Measurements from ENCODE around the gene PTPRG.

PTPRG gene

DNA sequence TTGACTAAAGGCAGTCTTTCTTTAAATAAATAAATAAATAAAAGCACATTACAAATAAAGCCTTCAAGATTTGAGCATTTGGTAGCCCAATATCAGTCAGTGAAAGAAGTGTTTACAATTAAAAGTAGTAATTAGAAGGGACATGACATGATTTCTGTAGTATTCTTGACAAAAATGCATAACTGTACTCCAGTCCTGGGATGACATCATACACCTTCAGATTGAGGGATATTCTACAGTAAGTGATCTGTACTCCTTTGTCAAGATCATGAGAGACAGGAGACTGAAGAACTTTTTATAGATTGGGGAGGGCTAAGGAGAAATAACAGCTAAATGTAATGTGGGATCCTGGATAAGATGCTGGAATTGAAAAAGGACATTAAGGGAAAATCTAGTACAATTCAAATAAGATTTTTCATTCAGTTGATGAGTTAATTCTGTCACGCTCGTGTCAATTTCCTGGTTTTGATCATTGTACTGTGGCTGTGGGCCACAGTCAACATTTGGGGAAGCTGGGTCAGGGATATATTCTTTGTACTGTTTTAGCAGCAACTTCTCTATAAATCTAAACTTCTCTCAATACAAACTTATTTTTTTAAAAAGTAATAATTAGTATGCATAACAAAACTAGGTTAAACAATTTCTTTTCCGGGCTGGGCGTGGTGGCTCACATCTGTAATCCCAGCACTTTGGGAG is 314.8 kb downstream of the PTPRG start:
- DNase-seq, result no peak

DNA sequence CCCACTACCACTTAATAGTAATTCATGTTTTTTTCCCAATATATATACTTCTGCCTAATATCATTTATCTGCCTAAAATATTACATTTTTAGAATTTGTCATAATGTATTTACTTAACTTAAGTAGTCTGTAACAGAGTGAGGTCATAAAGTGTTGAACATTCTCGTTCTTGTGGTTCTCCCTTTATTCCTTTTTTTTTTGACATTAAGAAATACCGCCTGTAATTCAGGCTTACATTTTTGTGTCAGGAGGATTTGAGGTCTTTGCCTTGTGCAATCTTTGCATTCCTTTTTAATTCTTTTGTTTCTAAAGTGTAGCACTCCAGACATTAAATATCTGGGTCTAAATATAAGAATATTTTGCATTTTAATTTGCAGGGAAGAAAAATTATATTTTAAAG is 315.4 kb downstream of the PTPRG start:
- DNase-seq, result no peak

DNA sequence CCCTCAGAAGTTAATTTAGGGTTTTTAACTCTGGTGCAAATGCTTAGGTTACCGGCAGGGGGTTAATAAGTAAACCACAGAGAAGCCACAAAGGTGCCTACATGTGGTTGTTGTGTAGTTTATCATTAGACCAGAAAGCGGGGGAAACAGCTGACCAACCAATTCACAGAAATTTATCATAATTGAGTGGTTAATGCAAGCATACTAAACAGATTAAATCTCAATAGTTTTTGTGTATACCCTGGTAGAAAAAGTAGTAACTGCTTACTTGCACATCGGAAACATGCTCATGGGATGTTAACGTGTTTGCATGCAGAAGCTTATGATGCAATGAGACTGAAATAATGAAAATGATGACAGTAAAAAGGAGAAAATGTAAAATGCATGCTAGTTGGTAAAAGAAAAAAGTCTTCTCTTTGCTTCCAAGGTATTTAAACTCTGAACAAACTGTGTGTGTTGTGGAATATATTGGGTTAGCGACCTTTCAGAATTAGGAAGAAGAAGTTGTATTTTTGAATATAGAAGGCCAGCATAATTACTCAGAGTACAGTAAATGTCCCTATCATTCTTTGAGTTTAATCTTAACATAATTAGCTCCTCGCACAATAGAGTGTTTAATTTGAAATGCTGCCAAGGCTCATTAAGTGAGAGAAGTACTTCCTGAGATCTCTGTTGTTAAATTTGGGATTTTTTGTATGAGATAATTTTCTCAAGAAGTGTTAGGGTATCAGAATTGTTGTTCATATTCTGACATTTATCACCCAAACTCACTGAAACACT is 316.2 kb downstream of the PTPRG start:
- DNase-seq, result peak; percentile 12

DNA sequence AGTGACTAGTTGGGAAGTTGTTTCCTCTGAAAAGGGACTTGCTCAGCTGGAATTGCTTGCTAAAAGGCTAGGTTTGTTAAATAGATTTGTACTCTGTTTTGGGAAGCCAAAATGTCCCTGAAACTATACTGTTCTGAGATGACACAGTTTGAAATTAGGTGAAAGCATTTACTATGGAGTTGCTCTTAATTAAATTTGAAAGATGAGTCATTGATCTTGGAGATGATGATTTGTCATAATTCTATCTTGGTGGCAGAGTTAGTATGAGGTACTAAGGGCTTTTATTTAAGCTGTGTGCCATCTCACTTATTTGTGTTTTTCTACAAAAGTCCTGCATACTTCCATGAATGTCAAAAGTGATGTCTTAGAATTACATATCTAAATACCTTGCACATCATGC is 320.9 kb downstream of the PTPRG start:
- DNase-seq, result no peak

DNA sequence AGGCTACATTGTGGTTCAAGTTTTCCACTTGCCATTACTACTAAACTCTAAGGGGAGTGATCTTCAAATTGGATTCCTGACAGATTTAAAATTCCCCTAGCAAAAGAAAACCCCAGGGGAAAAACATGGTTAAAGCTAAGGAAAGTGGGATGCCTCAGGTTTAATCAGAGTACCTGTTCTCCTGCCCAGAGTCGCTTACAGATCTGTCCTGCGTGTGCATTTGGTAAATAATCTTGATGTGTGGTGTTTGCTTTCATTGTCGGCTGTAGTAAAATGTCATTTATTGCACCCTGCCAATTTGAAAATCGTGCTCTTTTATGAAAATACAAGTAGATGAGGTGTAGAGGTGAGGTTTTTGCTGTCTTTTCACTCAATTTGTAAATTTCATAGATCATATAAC is 323.4 kb downstream of the PTPRG start:
- no peak for DNase-seq

DNA sequence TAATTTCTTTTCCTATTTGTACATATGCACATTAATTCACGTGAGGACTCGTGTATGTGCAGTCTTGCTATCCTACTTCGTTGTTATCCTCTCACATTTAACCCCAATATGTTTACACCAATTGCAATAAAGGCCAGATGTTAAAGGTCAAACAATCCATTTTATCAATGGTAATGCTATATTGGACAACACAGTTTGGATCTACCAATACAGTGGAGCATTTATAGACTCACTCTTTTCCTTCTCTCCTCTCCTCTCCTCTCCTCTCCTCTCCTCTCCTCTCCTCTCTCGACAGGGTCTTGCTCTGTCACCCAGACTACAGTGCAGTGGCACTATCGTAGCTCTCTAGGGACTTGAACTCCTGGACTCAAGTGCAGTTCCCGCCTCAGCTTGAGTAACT is 324.0 kb downstream of the PTPRG start:
- no peak for DNase-seq

DNA sequence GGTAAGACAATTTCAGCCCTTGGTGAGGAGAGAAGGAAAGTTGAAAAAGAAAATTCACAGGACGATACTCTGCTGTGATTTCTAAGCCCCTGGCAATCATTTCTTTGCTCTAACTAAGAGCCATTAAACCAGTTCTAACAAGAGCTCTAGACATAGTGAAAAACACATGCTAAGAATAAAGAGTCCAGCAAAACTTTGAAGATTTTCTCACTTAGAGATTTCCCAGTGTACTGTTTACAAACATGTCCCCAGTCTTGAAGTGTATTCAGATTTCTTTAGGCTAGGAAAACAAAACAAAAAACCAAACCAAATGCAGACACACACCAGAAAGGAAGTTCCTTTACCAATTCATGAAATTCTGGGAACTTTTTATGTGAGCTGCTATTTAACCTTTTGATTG is 325.8 kb downstream of the PTPRG start:
- no peak for DNase-seq

DNA sequence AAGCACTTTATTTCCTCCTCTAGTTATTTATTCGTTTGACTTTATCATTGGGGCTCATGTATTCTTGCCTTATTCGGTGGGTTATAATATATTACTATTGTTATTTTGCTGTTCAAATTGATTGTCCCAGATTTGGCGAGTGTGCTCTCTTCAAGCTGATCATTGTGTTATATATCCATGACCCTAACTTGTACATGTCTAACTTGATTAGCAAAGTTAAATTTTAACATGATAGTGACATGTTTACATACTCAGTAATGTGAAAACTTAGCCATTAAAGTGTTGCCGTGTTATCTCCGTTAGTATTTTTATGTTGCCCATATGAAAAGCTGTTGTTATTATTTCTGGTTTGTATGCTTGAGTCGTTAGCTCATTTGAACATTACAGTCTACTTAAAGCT is 327.9 kb downstream of the PTPRG start:
- no peak for DNase-seq

DNA sequence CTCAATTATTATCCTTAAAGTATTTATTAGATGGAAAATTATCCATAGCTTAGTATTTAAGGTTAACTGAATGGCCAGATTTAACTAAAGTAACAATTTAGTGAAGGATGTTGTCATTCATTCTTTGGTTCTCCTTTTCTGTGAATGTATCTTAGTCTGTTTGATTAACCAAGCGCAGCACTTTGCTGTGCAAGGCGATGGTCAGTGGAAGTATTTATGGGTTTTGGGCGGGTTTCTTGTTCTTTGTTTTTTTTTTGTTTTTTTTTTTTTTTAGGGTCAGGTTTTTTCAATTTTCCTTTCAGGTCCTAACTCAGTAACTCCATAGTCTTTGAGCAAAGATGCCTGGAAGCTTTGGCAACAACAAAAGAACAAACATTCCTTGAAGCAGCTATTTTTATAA is 328.8 kb downstream of the PTPRG start:
- DNase-seq, result no peak

DNA sequence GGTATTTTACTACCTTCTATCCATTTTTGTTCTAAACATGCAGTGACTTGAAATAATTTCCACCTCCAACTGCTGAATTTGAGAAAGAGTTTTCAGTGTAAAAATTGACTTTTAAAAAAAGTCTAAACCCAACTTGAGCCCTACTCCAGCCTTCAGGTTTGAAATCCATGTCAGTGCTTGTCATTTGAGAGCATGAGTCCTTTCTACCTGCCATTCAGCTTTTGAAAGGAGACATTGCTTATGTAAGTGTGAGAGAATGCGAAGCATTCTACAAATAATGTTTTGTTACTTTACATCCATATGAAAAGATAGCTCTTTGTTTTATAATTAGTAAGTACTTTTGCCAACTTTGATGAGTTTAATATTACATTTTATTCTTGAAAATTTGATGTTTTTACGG is 329.2 kb downstream of the PTPRG start:
- no peak for DNase-seq

DNA sequence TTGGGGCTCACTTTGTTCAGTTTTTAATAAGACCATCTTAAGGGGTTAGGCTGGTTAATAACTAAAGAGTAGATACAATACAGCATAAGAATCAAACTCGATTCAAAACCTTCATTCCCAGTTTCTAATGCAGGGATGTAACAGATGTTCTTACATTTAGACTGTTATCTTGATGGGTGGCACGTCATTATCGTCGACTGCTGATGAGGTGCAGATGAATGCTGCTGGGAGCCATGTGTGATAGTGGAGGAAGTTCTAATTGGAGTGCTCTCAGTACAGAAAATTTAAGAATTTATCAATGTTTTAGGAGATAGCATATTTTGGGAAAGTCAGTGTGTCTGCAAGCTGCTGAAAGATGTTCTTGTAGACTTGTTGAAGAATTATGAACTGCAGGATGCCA is 331.5 kb downstream of the PTPRG start:
- no peak for DNase-seq

DNA sequence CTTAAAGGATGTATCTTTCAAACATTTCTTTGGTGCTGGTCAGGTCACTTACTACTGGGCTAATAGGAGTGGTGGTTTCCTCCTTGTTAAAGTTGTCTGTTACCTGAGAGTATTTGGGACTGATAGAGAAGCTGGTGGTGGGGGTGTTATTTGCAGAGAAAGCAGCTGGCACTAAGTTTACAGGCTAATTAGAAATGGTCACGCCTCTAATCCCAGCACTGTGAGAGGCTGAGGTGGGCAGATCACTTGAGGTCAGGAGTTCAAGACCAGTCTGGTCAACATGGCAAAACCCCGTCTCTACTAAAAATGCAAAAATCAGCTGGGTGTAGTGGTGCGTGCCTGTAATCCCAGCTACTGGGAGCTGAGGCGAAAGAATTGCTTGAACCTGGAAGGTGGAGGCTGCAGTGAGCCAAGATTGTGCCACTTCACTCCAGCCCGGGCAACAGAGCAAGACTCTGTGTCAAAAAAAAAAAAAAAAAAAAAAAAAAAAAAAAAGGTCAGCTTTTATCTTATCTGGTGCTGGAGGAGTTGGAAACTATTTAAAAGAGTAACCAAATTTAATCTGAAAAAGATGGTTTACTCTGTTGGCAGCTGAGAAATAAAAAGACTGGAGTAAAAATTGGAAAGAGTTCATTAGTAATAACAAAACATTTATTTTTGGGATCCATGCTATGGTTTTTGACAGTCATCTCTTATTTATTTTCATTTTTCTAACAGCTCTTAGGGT is 332.6 kb downstream of the PTPRG start:
- no peak for DNase-seq

DNA sequence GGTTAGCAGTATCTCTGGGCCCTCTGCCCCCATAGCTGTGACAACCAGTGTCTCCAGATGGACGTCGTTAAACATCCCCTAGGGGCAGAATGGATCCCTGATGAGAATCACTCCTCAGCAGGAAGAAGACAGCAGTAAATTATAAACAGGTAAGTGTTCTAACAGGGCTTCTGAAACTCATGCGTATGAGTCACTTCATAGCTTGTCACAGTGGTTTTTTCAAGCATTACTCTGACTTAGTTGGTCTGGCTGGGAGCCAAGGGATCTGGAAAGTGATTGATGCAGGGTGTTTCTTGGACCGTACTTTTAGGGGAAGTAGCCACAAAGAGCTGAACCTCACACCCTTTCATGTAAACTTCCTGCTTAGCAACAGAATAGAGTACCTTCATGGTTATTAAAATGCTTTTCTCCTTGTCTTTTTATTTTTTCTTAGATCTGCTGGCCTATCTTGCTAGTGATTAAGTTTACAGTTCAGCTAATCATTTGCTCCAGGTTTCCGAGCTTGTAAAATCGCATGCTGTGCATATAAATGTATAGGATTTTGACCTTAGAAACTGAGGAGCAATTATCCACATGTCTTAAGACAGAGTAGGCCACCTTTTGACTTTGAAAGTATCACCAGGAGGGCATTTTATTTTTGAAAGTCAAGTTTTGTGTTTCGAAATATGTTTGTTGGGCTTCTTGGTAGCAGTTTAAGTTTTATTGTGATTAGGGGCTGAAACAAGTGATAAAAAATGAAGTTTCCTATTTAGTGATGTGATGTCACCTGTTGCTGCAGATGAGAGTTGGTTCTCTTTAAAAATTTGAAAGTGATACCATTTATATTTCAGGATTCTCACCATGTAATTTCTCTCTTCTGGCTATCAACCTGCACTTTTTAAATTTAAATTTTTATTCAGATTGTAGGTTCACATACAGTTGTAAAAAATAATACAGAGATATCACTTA is 333.9 kb downstream of the PTPRG start:
- DNase-seq, result no peak

DNA sequence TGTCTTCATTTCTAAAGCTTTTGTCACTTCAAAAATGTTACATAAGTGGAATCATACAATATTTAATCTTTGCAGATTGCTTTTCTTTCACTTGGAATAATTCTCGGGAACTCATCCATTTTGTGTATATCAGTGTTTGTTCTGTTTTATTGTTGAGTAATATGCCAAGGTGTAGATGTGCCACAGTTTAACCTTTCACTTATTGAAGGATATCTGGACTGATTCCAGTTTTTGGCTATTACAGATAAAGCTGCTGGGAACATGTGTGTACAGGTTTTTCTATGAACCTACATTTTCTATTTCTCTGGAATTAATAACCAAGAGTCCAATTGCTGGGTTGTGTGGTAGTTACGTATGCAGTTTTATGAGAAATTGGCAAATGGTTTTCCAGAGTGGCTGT is 334.9 kb downstream of the PTPRG start:
- DNase-seq, result no peak

DNA sequence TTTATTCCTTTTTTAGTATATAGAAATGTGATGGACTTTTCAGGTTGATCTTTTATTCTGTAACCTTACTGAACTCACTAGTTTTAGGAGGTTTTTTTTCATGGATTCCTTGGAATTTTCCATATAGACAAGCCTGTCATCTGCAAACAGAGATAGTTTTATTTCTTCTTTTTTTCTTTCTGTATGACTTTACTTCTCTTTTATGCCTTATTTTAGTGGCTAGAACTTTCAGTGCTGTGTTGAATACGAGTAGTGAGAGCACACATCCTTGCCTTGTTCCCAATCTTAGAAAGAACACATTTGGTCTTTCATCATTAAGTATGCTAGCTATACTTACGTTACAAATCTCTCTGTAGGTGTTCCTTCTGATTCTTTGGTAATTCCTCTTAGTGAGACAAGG is 336.5 kb downstream of the PTPRG start:
- DNase-seq, result no peak

DNA sequence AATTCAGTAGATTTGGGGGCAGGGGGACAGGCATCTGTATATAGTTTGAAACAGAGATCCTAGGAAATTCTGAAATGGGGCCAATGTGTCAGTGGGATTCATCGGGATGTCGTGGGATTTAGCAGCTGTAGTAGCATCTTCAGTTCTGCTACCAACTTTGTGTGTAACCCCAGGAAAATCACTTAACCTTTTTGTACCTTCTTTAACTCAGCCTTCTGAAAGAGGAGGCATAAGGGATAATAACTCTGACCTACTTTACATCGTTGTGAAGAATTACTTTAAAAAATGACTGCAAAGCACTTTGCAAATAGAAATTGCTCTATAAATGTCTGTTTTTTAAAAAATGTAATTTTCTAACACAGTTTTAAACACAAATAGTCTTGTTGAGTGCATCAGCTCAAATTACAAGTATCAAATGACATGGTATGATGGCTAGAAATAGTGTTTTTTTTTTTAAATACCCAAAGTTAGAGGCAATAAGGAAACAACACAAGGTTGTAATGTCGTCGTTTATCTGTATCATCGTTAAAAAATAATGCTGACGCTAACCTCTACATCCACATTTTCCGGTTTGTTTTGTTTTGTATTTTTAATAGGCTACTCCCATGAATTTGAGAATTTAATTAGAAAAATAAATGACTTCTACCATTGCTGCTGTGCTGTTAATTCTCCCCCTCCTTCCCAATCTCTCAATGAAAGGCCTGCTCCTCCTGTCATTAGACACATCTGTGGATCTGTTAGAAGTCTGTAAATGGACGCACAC is 338.5 kb downstream of the PTPRG start:
- no peak for DNase-seq

DNA sequence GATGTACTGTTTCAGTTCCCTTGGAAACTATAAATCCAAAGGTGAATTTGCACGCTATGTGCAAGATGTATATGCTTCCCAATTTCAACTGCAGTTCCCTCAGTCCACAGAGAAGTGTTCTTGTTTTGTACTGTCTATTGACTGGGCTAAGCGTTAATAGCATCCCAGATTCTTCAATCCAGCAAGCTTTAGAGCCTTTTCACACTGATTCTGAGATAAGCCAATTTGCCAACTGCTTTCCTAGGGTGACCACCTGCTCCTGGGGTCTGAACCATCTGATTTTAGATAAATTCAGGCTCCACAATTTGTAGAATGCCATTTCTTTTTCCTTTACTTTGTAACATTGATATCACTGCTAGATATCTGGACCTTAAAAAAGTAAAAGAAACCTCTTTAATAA is 340.1 kb downstream of the PTPRG start:
- DNase-seq, result no peak

DNA sequence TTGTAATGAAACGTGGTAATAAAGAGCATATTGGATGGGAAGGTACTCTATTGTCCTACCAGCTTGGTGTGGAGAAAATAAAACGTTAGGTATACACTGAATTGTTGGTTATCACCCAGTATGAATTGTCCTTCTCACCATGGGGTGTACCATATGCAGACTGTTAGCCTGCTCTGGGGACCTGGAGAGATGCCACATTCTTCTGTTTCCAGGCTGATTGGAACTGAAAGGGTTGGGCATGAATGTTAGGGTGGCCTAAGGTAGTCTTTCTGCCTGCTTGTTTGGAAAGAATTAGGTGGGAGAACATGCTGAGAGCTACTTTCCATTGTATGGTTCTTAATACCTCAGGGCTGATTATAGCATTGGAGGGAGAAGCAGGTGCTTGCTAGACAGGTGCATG is 340.6 kb downstream of the PTPRG start:
- peak; percentile 27 for DNase-seq

DNA sequence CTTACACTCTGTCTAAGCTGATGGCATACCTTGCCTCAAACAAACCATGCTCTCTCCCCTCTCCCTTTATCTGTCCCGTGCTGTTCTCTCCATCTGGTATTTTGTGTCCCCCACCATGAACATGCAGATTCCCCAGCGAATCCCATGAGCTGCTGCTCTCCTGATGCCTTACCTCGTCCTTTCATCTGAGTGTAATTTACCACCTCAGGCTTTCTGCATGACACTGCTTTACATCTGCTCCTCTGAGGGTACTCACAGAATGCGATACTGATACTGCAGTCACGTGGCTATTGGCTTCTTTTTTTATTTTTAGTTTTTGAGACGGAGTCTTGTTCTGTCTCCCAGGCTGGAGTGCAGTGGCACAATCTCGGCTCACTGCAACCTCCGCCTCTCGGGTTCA is 341.7 kb downstream of the PTPRG start:
- no peak for DNase-seq

DNA sequence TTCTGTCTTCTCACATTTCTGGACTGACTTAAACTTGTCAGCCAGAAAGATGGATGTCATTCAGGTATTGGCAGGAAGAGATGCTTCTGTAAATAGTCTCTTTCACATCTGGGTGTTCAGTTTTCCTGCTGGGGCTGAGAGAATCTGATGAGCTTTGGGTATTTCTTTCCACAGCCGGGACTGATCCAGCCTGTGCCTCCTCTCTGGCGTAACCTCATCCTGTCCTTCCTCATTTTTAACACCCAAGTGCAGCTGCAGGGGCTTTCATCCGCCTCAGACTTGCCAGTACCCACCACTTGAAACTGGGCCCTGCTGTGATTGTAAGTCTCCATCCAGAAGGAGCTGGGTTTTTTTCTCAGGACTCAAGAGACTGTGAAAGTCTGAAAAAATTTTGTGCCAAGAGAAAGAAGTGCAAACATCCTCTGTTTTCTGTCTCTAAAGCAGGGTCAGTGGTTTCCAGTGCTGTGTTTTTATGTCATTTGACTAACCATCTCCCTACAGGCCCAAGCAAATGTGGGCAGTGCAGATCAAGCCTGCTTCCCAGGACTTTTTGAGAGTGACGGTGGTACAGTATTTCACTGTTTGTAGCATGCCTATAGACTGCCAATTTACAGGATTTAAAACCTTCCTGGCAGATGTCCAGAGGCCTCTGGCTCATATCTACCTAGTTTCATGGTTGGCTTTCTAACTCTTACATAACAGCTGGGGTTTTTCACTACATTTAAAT is 342.7 kb downstream of the PTPRG start:
- peak; percentile 41 for DNase-seq

DNA sequence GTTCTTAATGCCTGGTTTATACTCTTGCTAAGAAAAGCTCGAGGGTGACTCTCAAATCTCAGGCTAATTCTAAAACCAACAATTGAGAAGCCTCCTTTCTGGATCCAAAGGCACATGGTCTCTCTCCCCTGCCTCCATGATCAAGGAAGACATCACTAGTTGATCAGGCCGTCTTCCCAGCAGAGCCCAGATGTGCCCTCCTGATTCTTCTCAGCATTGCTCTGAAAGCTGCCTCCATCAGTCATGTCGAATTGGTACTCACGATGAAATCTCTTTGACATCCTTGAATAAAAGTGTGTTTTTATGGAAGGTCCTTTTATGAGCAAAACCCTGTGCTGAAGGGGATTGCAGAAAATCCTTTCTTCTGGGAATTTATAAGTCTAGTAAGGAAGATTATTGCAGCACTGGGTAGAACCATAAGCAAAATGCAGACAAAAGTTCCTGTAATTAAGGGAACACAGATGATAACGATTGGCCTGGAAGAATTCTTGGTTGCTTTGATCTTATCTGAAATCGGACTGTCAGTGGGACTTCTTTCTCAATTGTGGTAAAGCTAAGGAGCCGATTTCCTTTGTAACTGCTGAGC is 345.9 kb downstream of the PTPRG start:
- no peak for DNase-seq
